Dedifferentiated amniotic fluid mesenchymal stem cell (primary cell): ENCODE measurements around the gene ATP11C.
"Not testable (repeated sequence)": the region's sequence is repeated elsewhere in the genome, so short reads cannot be mapped to it uniquely, and the experiment has no call there.

Experiments used
- DNase-seq: peaks from one replicate; pipeline ENCODE4 v3.0.0-alpha.2; 2016; ENCODE audit errors: extremely low spot score

The ATP11C gene

GRCh38 chrX:139724626-139725025, 208.2 kb downstream of the ATP11C start:
- DNase-seq, result no peak

DNA sequence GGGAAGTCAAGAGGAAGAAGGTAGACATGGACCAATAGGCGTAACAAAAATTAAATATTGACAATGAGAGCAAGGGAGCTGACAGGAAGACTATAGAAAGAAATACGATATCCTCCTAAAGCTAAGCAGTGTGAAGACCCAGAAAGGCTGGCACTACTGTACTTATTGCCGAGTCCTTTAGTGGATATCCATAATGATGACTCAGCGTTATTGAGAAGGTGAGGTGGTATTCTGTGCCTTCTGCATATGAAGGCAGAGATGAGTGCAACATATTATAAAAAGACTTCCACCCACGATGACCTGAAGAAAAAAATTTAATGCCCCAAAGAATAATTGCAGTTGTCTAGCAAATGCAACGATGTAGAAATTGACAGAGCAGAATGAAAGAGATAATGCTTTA, 211.9 kb downstream of the ATP11C start:
- DNase-seq, result no peak

DNA sequence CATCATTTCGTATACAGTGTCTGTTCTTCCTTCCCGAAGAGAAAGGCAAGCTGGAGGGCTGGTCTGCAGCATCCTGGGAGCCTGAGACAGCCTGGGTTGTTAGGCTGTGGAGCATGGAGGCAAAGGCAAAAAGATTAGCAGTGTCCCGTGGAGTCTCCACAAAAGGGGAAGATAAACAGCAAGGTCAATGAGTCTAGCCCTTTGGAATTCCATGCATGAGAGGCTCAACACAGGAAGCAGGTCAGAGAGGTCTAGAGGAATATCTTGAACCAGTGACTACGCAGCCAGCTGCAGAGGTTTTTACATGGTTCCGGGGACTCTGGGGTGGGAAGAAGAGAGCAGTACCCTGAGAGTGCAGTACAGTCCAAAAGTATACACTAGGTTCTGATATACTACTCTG, 212.7 kb downstream of the ATP11C start:
- DNase-seq, result no peak

- no peak for DNase-seq
Observed at GRCh38 chrX:139708067-139708466, 224.8 kb downstream of the ATP11C start, which contains the start of gene MCF2. Gene MCF2, minus strand, starts transcription at chrX:139708167. Its CDS starts 56,423 bp downstream, at chrX:139651744.

DNA sequence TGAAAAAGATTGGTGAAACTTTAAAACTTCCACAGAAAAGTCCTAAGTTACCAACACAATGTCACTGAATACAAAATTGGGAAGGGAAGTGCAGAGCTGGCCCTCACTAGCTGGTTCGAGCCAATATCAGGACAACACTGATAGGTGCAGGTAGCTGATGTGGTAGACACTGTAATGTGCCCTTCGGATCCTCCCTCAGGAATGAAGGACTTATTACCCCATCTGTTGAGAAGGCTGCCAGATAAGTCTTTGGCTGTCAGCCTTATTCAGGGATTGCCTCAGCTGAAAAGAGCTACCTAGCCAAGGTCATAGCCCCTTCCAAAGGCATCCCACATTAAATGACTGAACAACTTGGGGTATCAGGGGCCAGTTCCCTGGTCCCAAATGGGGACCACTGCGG, 230.2 kb downstream of the ATP11C start:
- DNase-seq, result no peak

GRCh38 chrX:139692908-139693307, 239.9 kb downstream of the ATP11C start:
- DNase-seq, result no peak

- DNase-seq, result no peak
Observed at GRCh38 chrX:139692506-139692849, 240.4 kb downstream of the ATP11C start.

GRCh38 chrX:139691843-139692505, 240.9 kb downstream of the ATP11C start:
- no peak for DNase-seq

- DNase-seq, result no peak
Observed at GRCh38 chrX:139691493-139691842, 241.4 kb downstream of the ATP11C start.

DNA sequence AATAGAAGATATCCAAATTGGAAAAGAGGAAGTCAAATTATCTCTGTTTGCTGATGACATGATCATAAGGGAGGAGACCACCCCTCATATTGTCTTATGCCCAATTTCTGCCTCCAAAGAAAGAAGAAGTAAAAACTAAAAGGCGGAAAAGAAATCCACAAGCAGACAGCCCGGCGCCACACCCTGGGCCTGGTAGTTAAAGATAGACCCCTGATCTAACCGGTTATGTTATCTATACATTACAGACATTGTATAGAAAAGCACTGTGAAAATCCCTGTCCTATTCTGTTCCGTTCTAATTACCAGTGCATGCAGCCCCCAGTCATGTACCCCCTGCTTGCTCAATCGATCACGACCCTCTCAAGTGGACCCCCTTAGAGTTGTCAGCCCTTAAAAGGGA, 247.7 kb downstream of the ATP11C start:
- not testable (repeated sequence) for DNase-seq

GRCh38 chrX:139680356-139680755, 252.5 kb downstream of the ATP11C start:
- DNase-seq, result no peak
